ENCODE results near the gene HTRA1. TPM values are rescaled to one million over a fixed set of nuclear protein-coding genes. Genes with fewer than 3 reads are reported as not detected.

The HTRA1 gene
- total RNA-seq, 1 donor from 2014 or later, result not detected

GRCh38 chr10:122555442-122555841 lies 94.1 kb downstream of the HTRA1 start:
- Mint-ChIP-seq H3K4me3 (no peak overlapping the region), H3K27ac (no peak overlapping the region), H3K36me3 (ENCODE audit: low read depth) (no peaks in the 10 kb centered on the region), H3K4me1 (no peaks in the 10 kb centered on the region), H3K27me3 (peaks cover 7% of the 10 kb centered on the region), H3K9me3 (peaks cover 3% of the 10 kb centered on the region)
- ChIA-PET POLR2A (no interaction called here), CTCF (no interaction called here)
- ATAC-seq (ENCODE audit: low read depth) (no peak), DNase-seq (no peak)
- no peak for TF ChIP-seq CTCF (IDR thresholded peaks at IDR 0.05)
- intact Hi-C loops (cut with micrococcal nuclease), result no loop called here

- ATAC-seq (ENCODE audit: low read depth), result no peak
- H3K27ac Mint-ChIP-seq, result no peak overlapping the region
- no peaks in the 10 kb centered on the region for H3K36me3 Mint-ChIP-seq (ENCODE audit: low read depth)
- ChIA-PET CTCF (interaction anchor here (0.7 kb wide), 1 partner anchor 1067 kb away, joined by 3 read pairs; no protein-coding TSS in a partner anchor), POLR2A (no interaction called here)
- H3K4me3 Mint-ChIP-seq, result no peak overlapping the region
- no peak for TF ChIP-seq CTCF (IDR thresholded peaks at IDR 0.05)
- peaks cover 14% of the 10 kb centered on the region for H3K27me3 Mint-ChIP-seq
- no peaks in the 10 kb centered on the region for H3K4me1 Mint-ChIP-seq
- no peak for DNase-seq
- peaks cover 3% of the 10 kb centered on the region for H3K9me3 Mint-ChIP-seq
- intact Hi-C loops (cut with micrococcal nuclease), result no loop called here
Measured at GRCh38 chr10:122557516-122557915, 96.2 kb downstream of the HTRA1 start.

GRCh38 chr10:122558452-122558851 lies 97.1 kb downstream of the HTRA1 start:
- no peak for TF ChIP-seq CTCF (IDR thresholded peaks at IDR 0.05)
- intact Hi-C loops (cut with micrococcal nuclease), result no loop called here
- no peak overlapping the region for H3K4me3 Mint-ChIP-seq
- ATAC-seq (ENCODE audit: low read depth) (no peak), DNase-seq (no peak)
- ChIA-PET CTCF (no interaction called here), POLR2A (no interaction called here)
- no peak overlapping the region for H3K27ac Mint-ChIP-seq
- H3K9me3 Mint-ChIP-seq, result peaks cover 3% of the 10 kb centered on the region
- peaks cover 13% of the 10 kb centered on the region for H3K27me3 Mint-ChIP-seq
- no peaks in the 10 kb centered on the region for H3K36me3 Mint-ChIP-seq (ENCODE audit: low read depth)
- H3K4me1 Mint-ChIP-seq, result no peaks in the 10 kb centered on the region

GRCh38 chr10:122559228-122559627 lies 97.9 kb downstream of the HTRA1 start:
- no peaks in the 10 kb centered on the region for H3K36me3 Mint-ChIP-seq (ENCODE audit: low read depth)
- POLR2A ChIA-PET, result no interaction called here
- no peak for TF ChIP-seq CTCF (IDR thresholded peaks at IDR 0.05)
- H3K9me3 Mint-ChIP-seq, result peaks cover 3% of the 10 kb centered on the region
- ATAC-seq (ENCODE audit: low read depth) (no peak), DNase-seq (no peak)
- CTCF ChIA-PET, result no interaction called here
- H3K27ac Mint-ChIP-seq, result no peak overlapping the region
- H3K27me3 Mint-ChIP-seq, result peaks cover 18% of the 10 kb centered on the region
- no peak overlapping the region for H3K4me3 Mint-ChIP-seq
- no peaks in the 10 kb centered on the region for H3K4me1 Mint-ChIP-seq
- intact Hi-C loops (cut with micrococcal nuclease), result no loop called here

GRCh38 chr10:122560279-122560804 lies 99.0 kb downstream of the HTRA1 start, which contains the start of gene DMBT1:
DMBT1 (plus strand) TSS chr10:122560754; CDS start chr10:122560771, 17 bp downstream.
- no peak for DNase-seq
- CTCF ChIA-PET, result no interaction called here
- Mint-ChIP-seq H3K36me3 (ENCODE audit: low read depth) (no peaks in the 10 kb centered on the region), H3K27me3 (peaks cover 23% of the 10 kb centered on the region), H3K4me1 (no peaks in the 10 kb centered on the region), H3K4me3 (no peak within 1 kb of the TSS), H3K9me3 (peaks cover 3% of the 10 kb centered on the region), H3K27ac (no peak within 1 kb of the TSS)
- no peak for TF ChIP-seq CTCF (IDR thresholded peaks at IDR 0.05)
- intact Hi-C loops (cut with micrococcal nuclease), result loop anchor here (10.0 kb wide), 1 partner anchor 1616 kb away; no protein-coding TSS in a partner anchor
- POLR2A ChIA-PET, result no interaction called here
- no peak for ATAC-seq (ENCODE audit: low read depth)

All from activated B cell treated with CpG ODN at 0.5 μM for 24 hours (primary cell).